B cell (primary cell): ENCODE data around the gene NACA.

Experiments used
- CTCF ChIP-seq: fragments of 200-600 bp; IDR thresholded peaks from one replicate; pipeline ENCODE4 v1.8.0; 2022; ENCODE audit warnings: antibody characterized with exemption, mild to moderate bottlenecking
- EZH2 ChIP-seq: IDR thresholded peaks from 2 replicates; pipeline ENCODE4 v1.6.1; 2012; ENCODE audit warnings: borderline replicate concordance, low read depth, mild to moderate bottlenecking, moderate library complexity, low read length; ENCODE audit not compliant: insufficient read depth, poor library complexity, severe bottlenecking

- TF ChIP-seq EZH2 (no peak), CTCF (no peak)
Observed at GRCh38 chr12:56761812-56762211, 36.7 kb upstream of the NACA start.
